IMR-90 (cell line): ENCODE data around the gene TNS3. TPM values are rescaled to one million over a fixed set of nuclear protein-coding genes. Genes with fewer than 3 reads are reported as not detected.

Experiments
- ATAC-seq: fragments of 200-7000 bp; cut with Tn5 transposase; 2 replicates; pipeline ENCODE4 v1.9.1; 2020; ENCODE audit warnings: low read depth, mild to moderate bottlenecking, moderate library complexity
- BruUV-seq: library from RNA; stranded (reverse); fragments of 400-500 nt; replicated peaks from 2 replicates; lab custom pipeline; 2021; lab: Mats Ljungman, UMichigan
- CTCF ChIA-PET: fragments of 300-600 bp; formaldehyde crosslinking; extraction: SDS; loops from one replicate; lab custom pipeline; 2021; ENCODE audit warnings: antibody characterized with exemption; lab: Yijun Ruan, JAX
- POLR2A ChIA-PET: fragments of 300-600 bp; sonication (Branson Sonifier 250); formaldehyde crosslinking; loops from one replicate; lab custom pipeline; 2022; ENCODE audit warnings: antibody characterized with exemption; ENCODE audit not compliant: unreplicated experiment; lab: Charles Lee
- DNase-seq: peaks from one replicate; pipeline ENCODE4 v3.0.0; 2013
- H2AFZ ChIP-seq: replicated peaks from 2 replicates; pipeline ENCODE3; 2013; ENCODE audit warnings: low read length, mild to moderate bottlenecking; ENCODE audit not compliant: poor library complexity
- H2AK5ac ChIP-seq: 2 replicates; pipeline ENCODE4 v1.6.1; 2013; ENCODE audit warnings: low read depth, low read length, inconsistent platforms
- H2AK9ac ChIP-seq: replicated peaks from 2 replicates; pipeline ENCODE3; 2013; ENCODE audit warnings: mild to moderate bottlenecking, low read depth, low read length, moderate library complexity; ENCODE audit not compliant: poor library complexity
- H2BK120ac ChIP-seq: 2 replicates; pipeline ENCODE4 v1.6.1; 2013; ENCODE audit warnings: low read depth, low read length, inconsistent platforms
- H2BK15ac ChIP-seq: 3 replicates; pipeline ENCODE4 v1.6.1; 2013; ENCODE audit warnings: low read depth, low read length, inconsistent platforms
- H2BK20ac ChIP-seq: 2 replicates; pipeline ENCODE4 v1.6.1; 2013; ENCODE audit warnings: low read depth, mild to moderate bottlenecking, inconsistent platforms, low read length, moderate library complexity
- H2BK5ac ChIP-seq: 2 replicates; pipeline ENCODE4 v1.6.1; 2013; ENCODE audit warnings: mild to moderate bottlenecking, low read depth, low read length, inconsistent platforms; ENCODE audit not compliant: poor library complexity, severe bottlenecking
- H3K14ac ChIP-seq: replicated peaks from 2 replicates; pipeline ENCODE4 v1.6.1; 2013; ENCODE audit warnings: low read depth, low read length, inconsistent platforms
- H3K18ac ChIP-seq: 2 replicates; pipeline ENCODE4 v1.6.1; 2013; ENCODE audit warnings: low read depth, low read length, control low read depth
- H3K23ac ChIP-seq: 2 replicates; pipeline ENCODE4 v1.6.1; 2013; ENCODE audit warnings: low read depth, low read length, inconsistent platforms
- H3K27ac ChIP-seq: 2 replicates; pipeline ENCODE4 v1.5.1; 2013; ENCODE audit warnings: mild to moderate bottlenecking, control low read depth, low read length; ENCODE audit not compliant: insufficient read depth
- H3K27me3 ChIP-seq: 2 replicates; pipeline ENCODE4 v1.6.1; 2013; ENCODE audit warnings: low read length; ENCODE audit not compliant: control insufficient read depth, insufficient read depth
- H3K36me3 ChIP-seq: 2 replicates; pipeline ENCODE4 v1.6.1; 2013; ENCODE audit warnings: low read length, mixed read lengths; ENCODE audit not compliant: control insufficient read depth, insufficient read depth
- H3K4ac ChIP-seq: 2 replicates; pipeline ENCODE4 v1.6.1; 2013; ENCODE audit warnings: low read depth, low read length, inconsistent platforms
- H3K4me1 ChIP-seq: 2 replicates; pipeline ENCODE4 v1.6.1; 2013; ENCODE audit warnings: low read length, mixed read lengths; ENCODE audit not compliant: control insufficient read depth, insufficient read depth
- H3K4me2 ChIP-seq: 2 replicates; pipeline ENCODE4 v1.6.1; 2013; ENCODE audit warnings: low read depth, mild to moderate bottlenecking, control low read depth, low read length, moderate library complexity
- H3K4me3 ChIP-seq: 2 replicates; pipeline ENCODE4 v1.5.1; 2013; ENCODE audit warnings: low read depth, mild to moderate bottlenecking, control low read depth, low read length, moderate library complexity; ENCODE audit not compliant: insufficient read depth
- H3K56ac ChIP-seq: 2 replicates; pipeline ENCODE4 v1.6.1; 2013; ENCODE audit warnings: low read length, inconsistent platforms; ENCODE audit not compliant: insufficient read depth; ENCODE audit errors: extremely low read depth
- H3K79me1 ChIP-seq, 2 experiments: 2 replicates each; pipeline ENCODE4 v1.6.1; 2013; ENCODE audit warnings: low read length in 2 of 2, inconsistent platforms in 1 of 2, low read depth in 1 of 2
- H3K9ac ChIP-seq: 2 replicates; pipeline ENCODE4 v1.6.1; 2013; ENCODE audit warnings: low read depth, low read length, control low read depth
- H3K9me1 ChIP-seq: 2 replicates; pipeline ENCODE4 v1.6.1; 2013; ENCODE audit warnings: low read length, inconsistent platforms; ENCODE audit not compliant: insufficient read depth
- H3K9me3 ChIP-seq: 2 replicates; pipeline ENCODE4 v1.6.1; 2013; ENCODE audit warnings: low read length; ENCODE audit not compliant: control insufficient read depth, insufficient read depth
- H4K20me1 ChIP-seq: 2 replicates; pipeline ENCODE4 v1.6.1; 2013; ENCODE audit warnings: low read length, inconsistent platforms; ENCODE audit not compliant: insufficient read depth
- H4K5ac ChIP-seq: 2 replicates; pipeline ENCODE4 v1.6.1; 2013; ENCODE audit warnings: mild to moderate bottlenecking, low read depth, low read length, control low read depth
- H4K8ac ChIP-seq, 2 experiments: 2 replicates each; pipeline ENCODE4 v1.6.1; 2013; ENCODE audit warnings: low read depth in 2 of 2, low read length in 2 of 2, control low read depth in 1 of 2, inconsistent platforms in 1 of 2
- H4K91ac ChIP-seq: 2 replicates; pipeline ENCODE4 v1.6.1; 2013; ENCODE audit warnings: low read depth, low read length, inconsistent platforms; ENCODE audit not compliant: insufficient read depth
- BHLHE40 ChIP-seq: fragments of 150-350 bp; IDR thresholded peaks from 2 replicates; pipeline ENCODE4 v1.6.1; 2016; ENCODE audit warnings: mild to moderate bottlenecking, low read depth, low read length
- CEBPB ChIP-seq: IDR thresholded peaks from 2 replicates; pipeline ENCODE4 v1.6.1; 2012; ENCODE audit warnings: low read depth, low read length, improper control_type of control experiment
- CHD1 ChIP-seq: IDR thresholded peaks from 2 replicates; pipeline ENCODE4 v1.6.1; 2012; ENCODE audit warnings: low read depth, low read length, improper control_type of control experiment
- CTCF ChIP-seq: conservative IDR thresholded peaks from 2 replicates; pipeline ENCODE4 v1.5.1; 2012; ENCODE audit warnings: mild to moderate bottlenecking, low read depth, low read length, improper control_type of control experiment
- ELK1 ChIP-seq: fragments of 150-350 bp; IDR thresholded peaks from 2 replicates; pipeline ENCODE4 v1.6.1; 2016; ENCODE audit warnings: low read depth, mild to moderate bottlenecking, low read length, moderate library complexity, borderline replicate concordance
- FOS ChIP-seq: fragments of 150-350 bp; IDR thresholded peaks from 2 replicates; pipeline ENCODE4 v1.6.1; 2016; ENCODE audit warnings: low read depth, low read length
- MAFK ChIP-seq: IDR thresholded peaks from 2 replicates; pipeline ENCODE4 v1.6.1; 2012; ENCODE audit warnings: low read depth, low read length, improper control_type of control experiment
- MXI1 ChIP-seq: IDR thresholded peaks from 2 replicates; pipeline ENCODE4 v1.6.1; 2012; ENCODE audit warnings: low read depth, mild to moderate bottlenecking, low read length, moderate library complexity, borderline replicate concordance
- POLR2A ChIP-seq: IDR thresholded peaks from 2 replicates; pipeline ENCODE4 v1.6.1; 2012; ENCODE audit warnings: mild to moderate bottlenecking, low read depth, low read length
- RAD21 ChIP-seq: IDR thresholded peaks from 2 replicates; pipeline ENCODE4 v1.6.1; 2012; ENCODE audit warnings: low read length, improper control_type of control experiment
- RCOR1 ChIP-seq: IDR thresholded peaks from 2 replicates; pipeline ENCODE4 v1.6.1; 2012; ENCODE audit warnings: mild to moderate bottlenecking, low read length, improper control_type of control experiment; ENCODE audit not compliant: insufficient replicate concordance
- SMC3 ChIP-seq: fragments of 150-350 bp; IDR thresholded peaks from 2 replicates; pipeline ENCODE4 v1.6.1; 2016; ENCODE audit warnings: low read depth, mild to moderate bottlenecking, antibody characterized with exemption, low read length, moderate library complexity
- USF2 ChIP-seq: fragments of 150-350 bp; IDR thresholded peaks from 2 replicates; pipeline ENCODE4 v1.6.1; 2017; ENCODE audit warnings: mild to moderate bottlenecking, antibody characterized with exemption, low read length, low read depth
- WGBS, 2 experiments: methylation state at CpG; one replicate each; pipeline versions ENCODE4 v1.1.5 to v1.1.7; 2013; ENCODE audit warnings: missing lambda C conversion rate in 2 of 2; ENCODE audit not compliant: insufficient read length in 1 of 2; ENCODE audit errors: extremely low coverage in 2 of 2; 5-methylcytosine and 5-hydroxymethylcytosine counted together
- dilution Hi-C: fragments of 300-500 bp; cut with HindIII; formaldehyde crosslinking; loops from one replicate; pipeline ENCODE4 v1.14.3; 2018; ENCODE audit warnings: low sequenced_read_pairs; ENCODE audit not compliant: unreplicated experiment
- in situ Hi-C: fragments of 300-500 bp; cut with MboI; formaldehyde crosslinking; loops from 3 replicates; pipeline ENCODE4 v1.14.3; 2019; ENCODE audit warnings: low sequenced_read_pairs, inconsistent platforms, mixed read lengths
- intact Hi-C: fragments of 100-400 bp; cut with micrococcal nuclease; formaldehyde crosslinking; loops from 2 replicates; pipeline ENCODE4 v1.10.0; 2022
- polyA plus RNA-seq, 3 experiments: library from polyadenylated mRNA; depleted of rRNA; stranded (reverse); fragments of >200 nt; gene quantifications; 2 replicates each; pipeline ENCODE4 v1.2.3, GENCODE V29; 2012; ENCODE audit warnings: low replicate concordance in 1 of 3
- total RNA-seq: library from RNA; depleted of rRNA; stranded (reverse); fragments of >200 nt; gene quantifications from 2 replicates; pipeline ENCODE4 v1.2.3, GENCODE V29; 2012

Gene TNS3
- total and polyA plus RNA-seq, 2 of the 4 experiments (the other 2 are of a cell fraction): 64.3 to 79.2 TPM

GRCh38 chr7:47453093-47454061 is 128.5 kb downstream of the TNS3 start:
- Histone ChIP-seq H2AFZ (peak overlapping the region; percentile 68), H4K20me1 (peaks cover 44% of the 10 kb centered on the region)
- intact Hi-C loops: loop anchor here (5.0 kb wide), 2 partner anchors 119 to 364 kb away; no protein-coding TSS in a partner anchor
- TF ChIP-seq POLR2A (no peak; the same call in 1 of the 2 replicates), RCOR1 (peak; percentile 48), ELK1 (no peak), BHLHE40 (peak; percentile 54), USF2 (no peak), MAFK (no peak), SMC3 (no peak), RAD21 (no peak), CTCF (no peak), MXI1 (peak; percentile 51; the same call in 1 of the 2 replicates), CEBPB (0 out of 2 replicates have a peak, but pooled peaks have one; percentile 40), FOS (peak; percentile 51), CHD1 (no peak)

More at GRCh38 chr7:47453093-47454061, 128.5 kb downstream of the TNS3 start:
- H2BK120ac ChIP-seq: peak overlapping the region; percentile 95
- H4K5ac ChIP-seq: peak overlapping the region; percentile 82
- ChIA-PET CTCF (no interaction called here), POLR2A (interaction anchor here (0.5 kb wide), 2 partner anchors 514 to 634 kb away, joined by 3 to 6 read pairs; no protein-coding TSS in a partner anchor)
- peak overlapping the region; percentile 92 for H3K23ac ChIP-seq
- in situ Hi-C loops: no loop called here
- peak overlapping the region; percentile 98 for H2BK5ac ChIP-seq
- H3K4ac ChIP-seq: peak overlapping the region; percentile 95
- H3K18ac ChIP-seq: peak overlapping the region; percentile 87
- peak overlapping the region; percentile 92 for H4K91ac ChIP-seq
- peak overlapping the region; percentile 72 for H3K56ac ChIP-seq
- peak overlapping the region; percentile 86 for H2BK20ac ChIP-seq
- dilution Hi-C loops: no loop called here
- H3K36me3 ChIP-seq: no peaks in the 10 kb centered on the region
- no TSS peak for BruUV-seq
- peak overlapping the region; percentile 90 for H3K27ac ChIP-seq
- peak overlapping the region; percentile 89 for H2AK9ac ChIP-seq
- H2AK5ac ChIP-seq: peak overlapping the region; percentile 99
- peak overlapping the region; percentile 89; the same call in 2 of the 3 replicates for H2BK15ac ChIP-seq
- DNase-seq (peak; percentile 98), ATAC-seq (peak; percentile 55)
- WGBS, 2 experiments: 44% methylated on average over 14 of the region's 23 CpGs; no CpG with 5 or more reads in 1 of the 2 experiments
- H3K4me1 ChIP-seq: peaks cover 48% of the 10 kb centered on the region
- peaks cover 43 to 88% of the 10 kb centered on the region in 2 experiments for H3K79me1 ChIP-seq
- peak overlapping the region; percentile 51; the same call in 1 of the 2 replicates for H3K9ac ChIP-seq
- H3K9me1 ChIP-seq: peaks cover 61% of the 10 kb centered on the region
- peak overlapping the region; percentile 94 for H3K14ac ChIP-seq
- H3K9me3 ChIP-seq: no peaks in the 10 kb centered on the region
- no peak overlapping the region for H3K4me3 ChIP-seq
- H3K27me3 ChIP-seq: no peaks in the 10 kb centered on the region
- peak overlapping the region; percentile 76 to 89 for H4K8ac ChIP-seq
- peak overlapping the region; percentile 58 for H3K4me2 ChIP-seq
